NB4 (cell line): ENCODE data around the gene CSF1.
A peak's percentile ranks its signal among the peaks of the same experiment; 100 is the strongest.
"Not testable (repeated sequence)": the region's sequence is repeated elsewhere in the genome, so short reads cannot be mapped to it uniquely, and the experiment has no call there.

ENCODE experiments used
- DNase-seq: peaks from one replicate; pipeline ENCODE4 v3.0.0; 2010; ENCODE audit warnings: low read depth
- H3K4me3 ChIP-seq: one replicate; pipeline ENCODE4 v1.5.1; 2011; ENCODE audit warnings: mild to moderate bottlenecking, low read depth, low read length, moderate library complexity
- CTCF ChIP-seq: IDR thresholded peaks from one replicate; pipeline ENCODE4 v1.5.1; 2012; ENCODE audit warnings: low read depth, low read length
- MAX ChIP-seq: IDR thresholded peaks from 2 replicates; pipeline ENCODE4 v1.6.1; 2011; ENCODE audit warnings: low read depth, low read length
- MYC ChIP-seq: IDR thresholded peaks from 2 replicates; pipeline ENCODE4 v1.6.1; 2011; ENCODE audit warnings: low read depth, low read length
- POLR2A ChIP-seq: IDR thresholded peaks from 2 replicates; pipeline ENCODE4 v1.6.1; 2011; ENCODE audit warnings: mild to moderate bottlenecking; ENCODE audit not compliant: insufficient read length; ENCODE audit errors: extremely low read depth

Gene CSF1

GRCh38 chr1:109918671-109919070, 8.0 kb downstream of the CSF1 start:
- DNase-seq = no peak
- TF ChIP-seq MYC (no peak), CTCF (no peak), MAX (no peak), POLR2A (no peak)

GRCh38 chr1:109919303-109919702, 8.7 kb downstream of the CSF1 start:
- DNase-seq = peak; percentile 51
- TF ChIP-seq MAX (no peak), MYC (no peak), CTCF (no peak), POLR2A (no peak)
- H3K4me3 ChIP-seq = no peak overlapping the region

More at GRCh38 chr1:109918671-109919070, 8.0 kb downstream of the CSF1 start:
- H3K4me3 ChIP-seq = no peak overlapping the region

- H3K4me3 ChIP-seq, DNase-seq: not testable (repeated sequence)
Observed at GRCh38 chr1:109920391-109920790, 9.7 kb downstream of the CSF1 start.

GRCh38 chr1:109922326-109922725, 11.7 kb downstream of the CSF1 start:
- TF ChIP-seq MYC (no peak), CTCF (no peak), POLR2A (no peak), MAX (no peak)
- no peak overlapping the region for H3K4me3 ChIP-seq
- DNase-seq = no peak

GRCh38 chr1:109923131-109923945, 12.7 kb downstream of the CSF1 start:
- DNase-seq = peak; percentile 38
- TF ChIP-seq POLR2A = no peak
- TF ChIP-seq CTCF = peak; percentile 50
- no peak overlapping the region for H3K4me3 ChIP-seq

- no peak for DNase-seq
- TF ChIP-seq CTCF (no peak), MAX (no peak)
- no peak overlapping the region for H3K4me3 ChIP-seq
Observed at GRCh38 chr1:109923946-109924275, 13.3 kb downstream of the CSF1 start.
